ENCODE results near the gene SLC13A1. TPM values are rescaled to one million over a fixed set of nuclear protein-coding genes. Genes with fewer than 3 reads are reported as not detected.
A peak's percentile ranks its signal among the peaks of the same experiment; 100 is the strongest.

SLC13A1 gene
- total RNA-seq, 2 donors from 2014 or later: not detected

DNA sequence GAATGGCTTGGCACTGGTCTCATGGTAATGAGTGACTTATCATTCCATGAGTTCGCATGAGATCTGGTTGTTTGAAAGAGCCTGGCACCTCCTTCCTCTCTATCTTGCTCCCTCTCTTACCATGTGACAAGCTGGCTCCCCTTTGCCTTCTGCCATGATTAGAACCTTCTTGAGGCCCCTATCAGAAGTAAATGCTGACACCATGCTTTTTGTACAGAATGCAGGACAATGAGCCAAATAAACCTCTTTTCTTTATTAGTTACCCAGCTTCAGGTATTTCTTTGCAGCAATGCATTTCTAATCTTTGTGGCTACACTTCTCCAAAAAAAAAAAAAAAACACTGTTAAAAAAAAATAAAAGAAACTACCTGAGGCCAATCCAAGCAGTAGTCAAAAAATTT lies 17.1 kb upstream of the SLC13A1 start:
- TF ChIP-seq, protein P1, sequence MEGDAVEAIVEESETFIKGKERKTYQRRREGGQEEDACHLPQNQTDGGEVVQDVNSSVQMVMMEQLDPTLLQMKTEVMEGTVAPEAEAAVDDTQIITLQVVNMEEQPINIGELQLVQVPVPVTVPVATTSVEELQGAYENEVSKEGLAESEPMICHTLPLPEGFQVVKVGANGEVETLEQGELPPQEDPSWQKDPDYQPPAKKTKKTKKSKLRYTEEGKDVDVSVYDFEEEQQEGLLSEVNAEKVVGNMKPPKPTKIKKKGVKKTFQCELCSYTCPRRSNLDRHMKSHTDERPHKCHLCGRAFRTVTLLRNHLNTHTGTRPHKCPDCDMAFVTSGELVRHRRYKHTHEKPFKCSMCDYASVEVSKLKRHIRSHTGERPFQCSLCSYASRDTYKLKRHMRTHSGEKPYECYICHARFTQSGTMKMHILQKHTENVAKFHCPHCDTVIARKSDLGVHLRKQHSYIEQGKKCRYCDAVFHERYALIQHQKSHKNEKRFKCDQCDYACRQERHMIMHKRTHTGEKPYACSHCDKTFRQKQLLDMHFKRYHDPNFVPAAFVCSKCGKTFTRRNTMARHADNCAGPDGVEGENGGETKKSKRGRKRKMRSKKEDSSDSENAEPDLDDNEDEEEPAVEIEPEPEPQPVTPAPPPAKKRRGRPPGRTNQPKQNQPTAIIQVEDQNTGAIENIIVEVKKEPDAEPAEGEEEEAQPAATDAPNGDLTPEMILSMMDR (IDR thresholded peaks at IDR 0.05): no peak
- no peaks in the 10 kb centered on the region for H3K36me3 ChIP-seq
- H3K4me3 ChIP-seq: no peak overlapping the region
- H3K4me1 ChIP-seq: no peaks in the 10 kb centered on the region
- H3K9me3 ChIP-seq: peaks cover 0 to 20% of the 10 kb centered on the region in 2 donors
- H3K27me3 ChIP-seq: no peaks in the 10 kb centered on the region
- H3K27ac ChIP-seq: no peak overlapping the region
- DNase-seq (ENCODE audit: low spot score): no peak

DNA sequence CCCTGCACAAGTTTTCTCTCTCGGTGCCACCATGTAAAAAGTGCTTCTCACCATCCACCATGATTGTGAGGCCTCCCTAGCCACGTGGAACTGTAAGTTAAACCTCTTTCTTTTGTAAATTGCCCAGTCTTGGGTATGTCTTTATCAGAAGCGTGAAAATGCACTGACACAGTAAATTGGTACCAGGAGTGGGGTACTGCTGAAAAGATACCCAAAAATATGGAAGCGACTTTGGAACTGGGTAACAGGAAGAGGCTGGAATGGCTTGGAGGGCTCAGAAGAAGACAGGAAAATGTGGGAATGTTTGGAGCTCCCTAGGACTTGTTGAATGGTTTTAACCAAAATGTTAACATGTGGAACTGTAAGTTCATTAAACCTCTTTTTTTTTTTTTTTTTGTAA lies 15.6 kb upstream of the SLC13A1 start:
- no peaks in the 10 kb centered on the region for H3K4me1 ChIP-seq
- no peak overlapping the region for H3K4me3 ChIP-seq
- H3K27ac ChIP-seq: no peak overlapping the region
- peaks cover 0 to 20% of the 10 kb centered on the region in 2 donors for H3K9me3 ChIP-seq
- no peaks in the 10 kb centered on the region for H3K27me3 ChIP-seq
- no peak for DNase-seq (ENCODE audit: low spot score)
- TF ChIP-seq, protein P1 (IDR thresholded peaks at IDR 0.05): no peak
- H3K36me3 ChIP-seq: no peaks in the 10 kb centered on the region

DNA sequence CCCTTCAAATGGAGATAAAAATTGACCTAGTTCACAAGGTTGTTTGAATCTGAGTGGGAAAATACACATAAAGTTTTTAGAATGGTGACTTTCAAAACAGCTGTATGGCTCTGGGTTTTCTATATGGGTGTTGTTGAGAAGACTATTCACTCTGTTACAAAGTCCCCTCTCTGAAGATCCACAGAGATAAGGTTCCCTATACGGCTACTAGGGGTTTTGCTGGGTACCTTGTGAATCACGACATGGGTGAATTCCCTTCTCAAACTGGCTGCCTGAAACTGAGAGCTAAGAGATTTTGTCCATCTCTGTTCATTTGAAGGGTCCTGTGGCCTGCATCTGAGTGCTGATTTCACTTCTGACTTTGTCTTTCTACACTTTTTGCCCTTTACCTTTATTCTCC lies 11.8 kb upstream of the SLC13A1 start:
- Histone ChIP-seq H3K4me3 (no peak overlapping the region), H3K9me3 (peaks cover 0 to 14% of the 10 kb centered on the region in 2 donors), H3K36me3 (no peaks in the 10 kb centered on the region), H3K27me3 (no peaks in the 10 kb centered on the region), H3K4me1 (no peaks in the 10 kb centered on the region), H3K27ac (no peak overlapping the region)
- TF ChIP-seq, protein P1 (IDR thresholded peaks at IDR 0.05): no peak
- DNase-seq (ENCODE audit: low spot score): no peak

DNA sequence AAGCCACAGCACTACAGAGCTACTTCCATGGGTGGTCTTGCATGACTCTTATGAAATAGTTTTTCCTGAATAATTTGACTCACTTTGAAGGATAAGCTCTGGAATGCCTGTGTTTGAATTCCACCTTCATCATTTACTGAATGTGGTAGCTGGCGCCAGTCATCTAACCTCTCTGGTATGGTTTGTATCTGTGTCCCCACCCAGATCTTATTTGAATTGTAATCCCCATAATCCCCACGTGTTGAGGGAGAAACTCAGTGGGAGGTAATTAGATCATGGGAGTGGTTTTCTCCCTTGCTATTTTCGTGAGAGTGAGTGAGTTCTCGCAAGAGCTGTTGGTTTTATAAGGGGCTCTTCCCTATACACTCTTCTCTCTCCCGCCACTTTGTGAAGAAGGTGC lies 11.2 kb upstream of the SLC13A1 start:
- H3K27me3 ChIP-seq: no peaks in the 10 kb centered on the region
- H3K9me3 ChIP-seq: peaks cover 0 to 12% of the 10 kb centered on the region in 2 donors
- no peaks in the 10 kb centered on the region for H3K36me3 ChIP-seq
- H3K4me3 ChIP-seq: no peak overlapping the region
- DNase-seq (ENCODE audit: low spot score): no peak
- H3K4me1 ChIP-seq: no peaks in the 10 kb centered on the region
- H3K27ac ChIP-seq: no peak overlapping the region
- TF ChIP-seq, protein P1 (IDR thresholded peaks at IDR 0.05): no peak

DNA sequence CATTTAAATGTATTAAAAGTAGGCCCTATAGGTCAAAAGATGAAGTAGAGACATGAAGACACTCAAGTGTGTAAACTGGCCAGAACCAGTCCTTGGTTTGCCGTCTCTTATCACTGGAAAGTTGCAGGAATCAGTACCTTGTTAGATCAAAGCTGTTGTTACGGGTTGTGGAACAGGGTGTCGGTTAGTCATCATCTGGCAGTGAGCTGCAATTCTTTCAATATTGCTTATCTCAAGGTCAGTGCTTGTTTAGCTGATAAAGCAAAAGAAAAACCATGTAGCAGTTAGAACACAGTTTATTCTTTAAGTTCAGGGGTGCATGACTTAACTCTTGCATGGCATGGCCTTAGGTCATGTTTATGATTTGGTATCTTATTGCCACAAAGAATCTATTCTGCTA lies 10.0 kb upstream of the SLC13A1 start:
- Histone ChIP-seq H3K27ac (no peak overlapping the region), H3K36me3 (no peaks in the 10 kb centered on the region), H3K4me1 (no peaks in the 10 kb centered on the region), H3K27me3 (no peaks in the 10 kb centered on the region), H3K4me3 (no peak overlapping the region), H3K9me3 (no peaks in the 10 kb centered on the region)
- TF ChIP-seq, protein P1 (IDR thresholded peaks at IDR 0.05): no peak
- no peak for DNase-seq (ENCODE audit: low spot score)

DNA sequence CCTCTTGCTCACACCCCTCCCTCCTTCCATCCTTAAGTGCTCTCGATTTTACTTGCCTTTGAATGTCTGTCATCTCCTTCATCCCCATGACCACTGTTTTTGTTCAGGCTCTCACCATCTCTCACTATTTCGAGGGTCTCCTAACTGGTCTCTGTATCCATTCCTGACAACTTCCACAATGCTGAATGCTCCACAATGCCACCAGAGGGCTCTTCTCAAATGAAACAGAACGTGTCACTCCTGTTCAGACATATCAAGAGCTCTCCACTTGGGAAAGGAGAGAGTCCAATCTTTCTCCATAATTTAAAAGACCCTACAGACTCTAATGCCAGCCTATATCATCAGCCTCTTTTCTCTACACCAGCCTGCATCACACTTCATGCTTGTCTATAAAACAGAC lies 9.0 kb upstream of the SLC13A1 start:
- TF ChIP-seq, protein P1 (IDR thresholded peaks at IDR 0.05): peak; percentile 14 to 52
- H3K36me3 ChIP-seq: no peaks in the 10 kb centered on the region
- no peaks in the 10 kb centered on the region for H3K4me1 ChIP-seq
- DNase-seq (ENCODE audit: low spot score): no peak
- H3K4me3 ChIP-seq: no peak overlapping the region
- no peak overlapping the region for H3K27ac ChIP-seq
- H3K9me3 ChIP-seq: no peaks in the 10 kb centered on the region
- no peaks in the 10 kb centered on the region for H3K27me3 ChIP-seq
